ENCODE measurements around the gene PON3.

GRCh38 chr7:95376632-95377400, 19.4 kb downstream of the PON3 start:
- TF ChIP-seq CTCF (conservative IDR thresholded peaks at IDR 0.05; ENCODE audit: low read depth, low read length) (no peak), POLR2A (IDR thresholded peaks at IDR 0.05; ENCODE audit: low read depth, low read length) (no peak), MXI1 (IDR thresholded peaks at IDR 0.05; ENCODE audit: borderline replicate concordance, low read depth, low read length) (no peak), ELK1 (IDR thresholded peaks at IDR 0.05; ENCODE audit: borderline replicate concordance, low read depth, low read length) (no peak), RCOR1 (IDR thresholded peaks at IDR 0.05; ENCODE audit: insufficient replicate concordance, low read length) (no peak)

All from IMR-90 (cell line).